Lung (tissue), 12 donors: ENCODE results near the gene NDUFAF8. TPM values are rescaled to one million over a fixed set of nuclear protein-coding genes. Genes with fewer than 3 reads are reported as not detected.

Source experiments
- ATAC-seq: fragments of 200-7000 bp; cut with Tn5 transposase; one replicate; pipeline ENCODE4 v1.9.1; 2020; ENCODE audit warnings: moderate number of reproducible peaks; ENCODE audit not compliant: insufficient read depth, low FRiP score
- DNase-seq, 3 donors: peaks; one replicate each; pipeline ENCODE4 v3.0.0-alpha.2; 2013 to 2017
- H3K27ac ChIP-seq, 2 donors: one replicate each; pipeline ENCODE4 v1.5.1; 2013; ENCODE audit warnings: mild to moderate bottlenecking in 2 of 2, moderate library complexity in 2 of 2, control low read depth in 1 of 2, inconsistent platforms in 1 of 2, low read depth in 1 of 2, low read length in 1 of 2
- H3K27me3 ChIP-seq, 3 donors: one replicate each; pipeline ENCODE4 v1.5.1; 2013; ENCODE audit warnings: low read length in 2 of 3; ENCODE audit not compliant: control insufficient read depth in 3 of 3, insufficient read depth in 3 of 3
- H3K36me3 ChIP-seq, 4 donors: one replicate each; pipeline ENCODE4 v1.5.1; 2013; ENCODE audit warnings: low read length in 4 of 4, mild to moderate bottlenecking in 1 of 4, moderate library complexity in 1 of 4; ENCODE audit not compliant: control insufficient read depth in 4 of 4, insufficient read depth in 4 of 4
- H3K4me1 ChIP-seq, 5 donors: one replicate each; pipeline ENCODE4 v1.5.1; 2013; ENCODE audit warnings: low read length in 5 of 5, mild to moderate bottlenecking in 2 of 5, moderate library complexity in 1 of 5; ENCODE audit not compliant: control insufficient read depth in 5 of 5, insufficient read depth in 5 of 5
- H3K4me3 ChIP-seq: one replicate; pipeline ENCODE4 v1.5.1; 2013; ENCODE audit warnings: mild to moderate bottlenecking, control low read depth, moderate library complexity
- H3K9ac ChIP-seq, 2 donors: one replicate each; pipeline ENCODE4 v1.5.1; 2013; ENCODE audit warnings: low read length in 2 of 2, control low read depth in 1 of 2; ENCODE audit not compliant: insufficient read depth in 1 of 2
- H3K9me3 ChIP-seq, 4 donors: one replicate each; pipeline ENCODE4 v1.5.1; 2013; ENCODE audit warnings: low read length in 3 of 4, mild to moderate bottlenecking in 1 of 4, moderate library complexity in 1 of 4; ENCODE audit not compliant: control insufficient read depth in 4 of 4, insufficient read depth in 3 of 4
- CTCF ChIP-seq: IDR thresholded peaks from 2 replicates; pipeline ENCODE4 v1.5.1; 2012; ENCODE audit warnings: mild to moderate bottlenecking; ENCODE audit errors: control extremely low read depth, extremely low read depth
- WGBS, 2 donors: extraction: QIAGEN DNeasy Blood & Tissue Kit; methylation state at CpG; one replicate each; pipeline ENCODE4 v1.1.7; 2013; 5-methylcytosine and 5-hydroxymethylcytosine counted together
- polyA plus RNA-seq, 2 donors: library from polyadenylated mRNA; stranded (reverse); fragments of 200-250 nt; gene quantifications; one replicate each; pipeline ENCODE4 v1.2.1, GENCODE V29; 2013
- total RNA-seq, 2 donors: library from RNA; depleted of rRNA in 1 of 2; stranded (reverse); fragments of >200 nt in 1 of 2; gene quantifications; one replicate each; pipeline ENCODE4 v1.2.1, GENCODE V29; 2014 to 2021
- donor health status: control.
- donor health status: control.
- donor health status: Bipolar disorder and iron deficiency.
- donor health status: healthy.
- donor health status: DM: yes; HTN: yes; CAD: no.

NDUFAF8 gene
- total and polyA plus RNA-seq, 4 donors: 12.7 to 51.1 (median 29.9) TPM

- Histone ChIP-seq H3K27me3 (no peaks in the 10 kb centered on the region), H3K9me3 (no peaks in the 10 kb centered on the region), H3K9ac (no peak overlapping the region), H3K4me3 (no peak overlapping the region), H3K36me3 (peaks cover 0 to 75% (median 4%) of the 10 kb centered on the region in 4 donors), H3K27ac (no peak overlapping the region), H3K4me1 (peaks cover 0 to 5% (median 0%) of the 10 kb centered on the region in 5 donors)
- ATAC-seq (no peak), DNase-seq (no peak)
- WGBS, 2 donors: 95 to 96% methylated on average over 19 of the region's 19 CpGs
- TF ChIP-seq CTCF: no peak
Measured at GRCh38 chr17:81260641-81261040, 21.5 kb downstream of the NDUFAF8 start.

- Histone ChIP-seq H3K4me3 (no peak overlapping the region), H3K27me3 (no peaks in the 10 kb centered on the region), H3K36me3 (peaks cover 0 to 79% (median 5%) of the 10 kb centered on the region in 4 donors), H3K9me3 (no peaks in the 10 kb centered on the region), H3K4me1 (peaks cover 0 to under 1% (median 0%) of the 10 kb centered on the region in 5 donors), H3K9ac (no peak overlapping the region), H3K27ac (no peak overlapping the region)
- no peak for TF ChIP-seq CTCF
- DNase-seq: no peak
- 95 to 96% methylated on average over 18 of the region's 18 CpGs for WGBS, 2 donors
- no peak for ATAC-seq
Measured at GRCh38 chr17:81261096-81261495, 22.0 kb downstream of the NDUFAF8 start.

- H3K36me3 ChIP-seq: peaks cover 0 to 81% (median 6%) of the 10 kb centered on the region in 4 donors
- H3K9ac ChIP-seq: no peak overlapping the region
- H3K27ac ChIP-seq: no peak overlapping the region
- no peak for TF ChIP-seq CTCF
- no peak for DNase-seq
- no peaks in the 10 kb centered on the region for H3K27me3 ChIP-seq
- no peaks in the 10 kb centered on the region for H3K4me1 ChIP-seq
- 89 to 92% methylated on average over 36 of the region's 36 CpGs for WGBS, 2 donors
- no peak for ATAC-seq
- no peak overlapping the region for H3K4me3 ChIP-seq
- no peaks in the 10 kb centered on the region for H3K9me3 ChIP-seq
Measured at GRCh38 chr17:81261582-81262336, 22.6 kb downstream of the NDUFAF8 start.
